Caco-2 (cell line): Measurements from ENCODE around the gene TFR2. TPM values are rescaled to one million over a fixed set of nuclear protein-coding genes. Genes with fewer than 3 reads are reported as not detected.

Experiments
- BruUV-seq: library from RNA; stranded (reverse); fragments of 400-500 nt; replicated peaks from 2 replicates; lab custom pipeline; 2021; lab: Mats Ljungman, UMichigan
- CTCF ChIA-PET: fragments of 300-600 bp; sonication (Branson Sonifier 250); formaldehyde crosslinking; loops from one replicate; lab custom pipeline; 2022; ENCODE audit warnings: antibody characterized with exemption; lab: Charles Lee
- POLR2A ChIA-PET: fragments of 300-600 bp; sonication (Branson Sonifier 250); formaldehyde crosslinking; loops from one replicate; lab custom pipeline; 2022; ENCODE audit warnings: antibody characterized with exemption; lab: Charles Lee
- DNase-seq, 2 experiments: peaks; one replicate each; pipeline versions ENCODE4 v3.0.0 to v3.0.0-alpha.2; 2020 to 2022
- H3K27me3 ChIP-seq: replicated peaks from 2 replicates; pipeline ENCODE4 v1.6.0; 2011; ENCODE audit warnings: low read length; ENCODE audit not compliant: control insufficient read depth, insufficient read depth
- H3K36me3 ChIP-seq: 2 replicates; pipeline ENCODE4 v1.5.1; 2011; ENCODE audit warnings: low read length; ENCODE audit not compliant: control insufficient read depth, insufficient read depth
- H3K4me1 ChIP-seq: fragments of 250-450 bp; sonication (Bioruptor Pico); 2 replicates; pipeline ENCODE4 v1.5.1; 2020; ENCODE audit warnings: mild to moderate bottlenecking
- H3K4me3 ChIP-seq: 2 replicates; pipeline ENCODE4 v1.5.1; 2011; ENCODE audit warnings: low read depth, mild to moderate bottlenecking, control low read depth, low read length
- H3K9me3 ChIP-seq: fragments of 250-450 bp; sonication (Bioruptor Pico); 2 replicates; pipeline ENCODE4 v1.5.1; 2020; ENCODE audit warnings: mild to moderate bottlenecking, moderate library complexity
- H3K27ac Mint-ChIP-seq: one replicate; pipeline ENCODE4 v1.8.0; 2022; ENCODE audit warnings: mixed read lengths; ENCODE audit not compliant: unreplicated experiment
- H3K27me3 Mint-ChIP-seq: one replicate; pipeline ENCODE4 v1.8.0; 2022; ENCODE audit warnings: mixed read lengths; ENCODE audit not compliant: insufficient read depth, unreplicated experiment
- H3K36me3 Mint-ChIP-seq: one replicate; pipeline ENCODE4 v1.8.0; 2022; ENCODE audit warnings: mild to moderate bottlenecking, mixed read lengths; ENCODE audit not compliant: insufficient read depth, unreplicated experiment
- H3K4me1 Mint-ChIP-seq: one replicate; pipeline ENCODE4 v1.8.0; 2022; ENCODE audit warnings: low read depth, mixed read lengths; ENCODE audit not compliant: unreplicated experiment
- H3K4me3 Mint-ChIP-seq: one replicate; pipeline ENCODE4 v1.8.0; 2022; ENCODE audit warnings: mild to moderate bottlenecking, moderate library complexity, mixed read lengths; ENCODE audit not compliant: unreplicated experiment
- H3K9me3 Mint-ChIP-seq: one replicate; pipeline ENCODE4 v1.8.0; 2022; ENCODE audit warnings: mixed read lengths; ENCODE audit not compliant: unreplicated experiment
- intact Hi-C: fragments of 100-400 bp; cut with micrococcal nuclease; formaldehyde crosslinking; loops from one replicate; pipeline ENCODE4 v1.10.0; 2022; ENCODE audit not compliant: unreplicated experiment
- total RNA-seq: library from RNA; stranded (reverse); gene quantifications from 2 replicates; pipeline ENCODE4 v1.2.3, GENCODE V29; 2022
- TF ChIP-seq, protein P1 (sequence below), 2 experiments: fragments of 200-600 bp in 1 of 2; IDR thresholded peaks; 1 replicate in 1 of 2; 2 replicates in 1 of 2; pipeline versions ENCODE4 v1.5.1 to v1.8.0; 2011 to 2022; ENCODE audit warnings: antibody characterized with exemption in 1 of 2, control low read depth in 1 of 2, inconsistent platforms in 1 of 2, low read depth in 1 of 2, low read length in 1 of 2, mild to moderate bottlenecking in 1 of 2, moderate library complexity in 1 of 2; ENCODE audit not compliant: insufficient read depth in 1 of 2, severe bottlenecking in 1 of 2, unreplicated experiment in 1 of 2

Gene TFR2
- total RNA-seq, 1 experiment from 2014 or later, result 9.7 TPM

- H3K36me3 ChIP-seq, result peaks cover 5% of the 10 kb centered on the region
- POLR2A ChIA-PET, result no interaction called here
These were observed 45.0 kb upstream of the TFR2 start for GRCh38 chr7:100686201-100686821.

DNA sequence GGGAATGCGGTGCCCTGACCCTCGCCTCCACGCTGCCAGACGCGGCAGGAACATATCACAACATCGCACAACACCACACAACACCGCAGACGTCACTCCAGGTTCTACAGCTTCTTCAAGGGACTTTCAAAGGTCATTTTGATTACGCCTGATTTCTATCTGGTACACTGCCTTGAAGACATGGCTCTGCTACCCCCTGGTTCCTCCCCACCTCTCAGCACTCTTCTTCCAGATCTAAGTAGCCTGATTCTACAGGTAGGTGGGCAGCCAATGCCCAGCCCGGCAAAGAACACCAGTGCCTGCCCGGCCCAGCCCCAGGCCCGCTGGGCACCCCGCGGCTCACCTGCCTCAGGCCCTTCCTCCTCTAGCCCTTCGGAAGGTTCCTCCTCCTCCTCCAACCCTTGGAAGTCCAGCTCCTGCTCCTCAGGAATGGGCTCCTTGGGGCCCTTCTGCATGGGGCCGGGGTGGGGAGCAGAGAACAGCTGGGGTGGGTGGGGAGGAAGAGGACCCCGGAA, 44.3 kb upstream of the TFR2 start:
- no peak overlapping the region for H3K27ac Mint-ChIP-seq
- peaks cover 70% of the 10 kb centered on the region for H3K36me3 Mint-ChIP-seq
- Histone ChIP-seq H3K27me3 (no peaks in the 10 kb centered on the region), H3K9me3 (no peaks in the 10 kb centered on the region), H3K4me1 (no peaks in the 10 kb centered on the region), H3K36me3 (peaks cover 5% of the 10 kb centered on the region), H3K4me3 (no peak overlapping the region)
- DNase-seq, result no peak
- H3K9me3 Mint-ChIP-seq, result no peaks in the 10 kb centered on the region
- no TSS peak for BruUV-seq
- no peaks in the 10 kb centered on the region for H3K27me3 Mint-ChIP-seq
- intact Hi-C loops, result no loop called here
- CTCF ChIA-PET, result no interaction called here
- H3K4me3 Mint-ChIP-seq, result no peak overlapping the region
- TF ChIP-seq, protein P1, sequence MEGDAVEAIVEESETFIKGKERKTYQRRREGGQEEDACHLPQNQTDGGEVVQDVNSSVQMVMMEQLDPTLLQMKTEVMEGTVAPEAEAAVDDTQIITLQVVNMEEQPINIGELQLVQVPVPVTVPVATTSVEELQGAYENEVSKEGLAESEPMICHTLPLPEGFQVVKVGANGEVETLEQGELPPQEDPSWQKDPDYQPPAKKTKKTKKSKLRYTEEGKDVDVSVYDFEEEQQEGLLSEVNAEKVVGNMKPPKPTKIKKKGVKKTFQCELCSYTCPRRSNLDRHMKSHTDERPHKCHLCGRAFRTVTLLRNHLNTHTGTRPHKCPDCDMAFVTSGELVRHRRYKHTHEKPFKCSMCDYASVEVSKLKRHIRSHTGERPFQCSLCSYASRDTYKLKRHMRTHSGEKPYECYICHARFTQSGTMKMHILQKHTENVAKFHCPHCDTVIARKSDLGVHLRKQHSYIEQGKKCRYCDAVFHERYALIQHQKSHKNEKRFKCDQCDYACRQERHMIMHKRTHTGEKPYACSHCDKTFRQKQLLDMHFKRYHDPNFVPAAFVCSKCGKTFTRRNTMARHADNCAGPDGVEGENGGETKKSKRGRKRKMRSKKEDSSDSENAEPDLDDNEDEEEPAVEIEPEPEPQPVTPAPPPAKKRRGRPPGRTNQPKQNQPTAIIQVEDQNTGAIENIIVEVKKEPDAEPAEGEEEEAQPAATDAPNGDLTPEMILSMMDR (IDR thresholded peaks at IDR 0.05; ENCODE audit: insufficient read depth in 1 of 2, low read depth in 1 of 2, low read length in 1 of 2, severe bottlenecking in 1 of 2, unreplicated experiment in 1 of 2), result no peak
- POLR2A ChIA-PET, result interaction anchor here (0.6 kb wide), 1 partner anchor 53 kb away, joined by 3 read pairs; no protein-coding TSS in a partner anchor
- no peaks in the 10 kb centered on the region for H3K4me1 Mint-ChIP-seq

More at GRCh38 chr7:100686201-100686821, 45.0 kb upstream of the TFR2 start:
- Histone ChIP-seq H3K4me1 (no peaks in the 10 kb centered on the region), H3K4me3 (no peak overlapping the region), H3K27me3 (no peaks in the 10 kb centered on the region), H3K9me3 (no peaks in the 10 kb centered on the region)
- Mint-ChIP-seq H3K4me3 (no peak overlapping the region), H3K4me1 (no peaks in the 10 kb centered on the region), H3K9me3 (no peaks in the 10 kb centered on the region), H3K27ac (no peak overlapping the region), H3K27me3 (no peaks in the 10 kb centered on the region), H3K36me3 (peaks cover 67% of the 10 kb centered on the region)
- CTCF ChIA-PET, result no interaction called here
- no peak for DNase-seq
- TF ChIP-seq, protein P1 (IDR thresholded peaks at IDR 0.05; ENCODE audit: insufficient read depth in 1 of 2, low read depth in 1 of 2, low read length in 1 of 2, severe bottlenecking in 1 of 2, unreplicated experiment in 1 of 2), result no peak
- no TSS peak for BruUV-seq
- intact Hi-C loops, result no loop called here

- Mint-ChIP-seq H3K4me1 (no peaks in the 10 kb centered on the region), H3K4me3 (no peak overlapping the region), H3K9me3 (no peaks in the 10 kb centered on the region), H3K27me3 (no peaks in the 10 kb centered on the region), H3K27ac (no peak overlapping the region), H3K36me3 (peaks cover 75% of the 10 kb centered on the region)
- POLR2A ChIA-PET, result interaction anchor here (0.6 kb wide), 1 partner anchor 53 kb away, joined by 3 read pairs; no protein-coding TSS in a partner anchor
- CTCF ChIA-PET, result interaction anchor here (0.6 kb wide), 2 partner anchors 109 to 179 kb away, joined by 3 to 4 read pairs; no protein-coding TSS in a partner anchor
- no peak overlapping the region for H3K4me3 ChIP-seq
- no peaks in the 10 kb centered on the region for H3K27me3 ChIP-seq
- intact Hi-C loops, result no loop called here
- DNase-seq, result no peak
- TF ChIP-seq, protein P1 (IDR thresholded peaks at IDR 0.05; ENCODE audit: insufficient read depth in 1 of 2, low read depth in 1 of 2, low read length in 1 of 2, severe bottlenecking in 1 of 2, unreplicated experiment in 1 of 2), result no peak
- peaks cover 5% of the 10 kb centered on the region for H3K36me3 ChIP-seq
- no peaks in the 10 kb centered on the region for H3K4me1 ChIP-seq
- no TSS peak for BruUV-seq
- H3K9me3 ChIP-seq, result no peaks in the 10 kb centered on the region
These were observed 43.8 kb upstream of the TFR2 start for GRCh38 chr7:100685049-100685605.
